ENCODE results near the gene CNGA1. TPM values are rescaled to one million over a fixed set of nuclear protein-coding genes. Genes with fewer than 3 reads are reported as not detected.
A peak's percentile ranks its signal among the peaks of the same experiment; 100 is the strongest.

CNGA1 gene
- total RNA-seq, 1 experiment from 2014 or later, result 0.25 TPM

GRCh38 chr4:47914220-47914925 lies 102.1 kb downstream of the CNGA1 start, which contains the start of gene NFXL1:
TSS of gene NFXL1 (minus strand) at chr4:47914583. CDS start at chr4:47914203, 380 bp downstream.
- peak; percentile 92 for DNase-seq (ENCODE audit: extremely low read depth, low read depth)

- DNase-seq (ENCODE audit: extremely low read depth, low read depth), result no peak
Measured at GRCh38 chr4:47913861-47914219, 102.6 kb downstream of the CNGA1 start.

- no peak for DNase-seq (ENCODE audit: extremely low read depth, low read depth)
Measured at GRCh38 chr4:47913330-47913729, 103.2 kb downstream of the CNGA1 start.

- no peak for DNase-seq (ENCODE audit: extremely low read depth, low read depth)
Measured at GRCh38 chr4:47907089-47907646, 109.3 kb downstream of the CNGA1 start.

GRCh38 chr4:47899639-47900038 lies 116.8 kb downstream of the CNGA1 start:
- DNase-seq (ENCODE audit: extremely low read depth, low read depth), result no peak

- no peak for DNase-seq (ENCODE audit: extremely low read depth, low read depth)
Measured at GRCh38 chr4:47891928-47892327, 124.6 kb downstream of the CNGA1 start.

Other genes starting within 250 kb of the CNGA1 start
- gene CORIN, start 178.6 kb downstream of the CNGA1 start, total RNA-seq (2014; rRNA removed; shearing (Covaris generic)), result 0.12 TPM in 2 replicates
- 9.2 and 14.3 TPM in 2 replicates for gene NFXL1, start 102.1 kb downstream of the CNGA1 start, total RNA-seq (2014; rRNA removed; shearing (Covaris generic))
- gene NIPAL1, start 91 bp upstream of the CNGA1 start, total RNA-seq (2014; rRNA removed; shearing (Covaris generic)), result 2.0 and 3.0 TPM in 2 replicates
- gene TXK, start 117.6 kb upstream of the CNGA1 start, total RNA-seq (2014; rRNA removed; shearing (Covaris generic)), result 2.5 TPM in 2 replicates

Data from NCI-H460 (cell line).